CD14-positive monocyte (primary cell): Measurements from ENCODE around the gene GAPDHS. TPM values are rescaled to one million over a fixed set of nuclear protein-coding genes. Genes with fewer than 3 reads are reported as not detected.
A peak's percentile ranks its signal among the peaks of the same experiment; 100 is the strongest.

Experiments
- DNase-seq, 3 donors: peaks; one replicate each; pipeline ENCODE4 v3.0.0-alpha.2; 2011 to 2022
- H2AFZ ChIP-seq: 2 replicates; pipeline ENCODE4 v1.6.0; 2012; ENCODE audit warnings: mild to moderate bottlenecking, low read depth, low read length, inconsistent platforms; ENCODE audit not compliant: insufficient read depth, poor library complexity, severe bottlenecking
- H3K27ac ChIP-seq, 2 donors: 1 replicate in 1 of 2; 2 replicates in 1 of 2; pipeline ENCODE4 v1.5.1; 2012 to 2013; ENCODE audit warnings: low read length in 2 of 2, control low read depth in 1 of 2, inconsistent platforms in 1 of 2, low read depth in 1 of 2, mild to moderate bottlenecking in 1 of 2
- H3K27me3 ChIP-seq, 2 donors: one replicate each; pipeline versions ENCODE4 v1.6.0 to v1.6.1; 2011 to 2013; ENCODE audit warnings: low read length in 2 of 2; ENCODE audit not compliant: control insufficient read depth in 2 of 2, insufficient read depth in 2 of 2
- H3K36me3 ChIP-seq, 2 donors: replicated peaks in 1 of 2; 1 replicate in 1 of 2; 2 replicates in 1 of 2; pipeline versions ENCODE4 v1.5.1 to v1.6.1; 2012 to 2013; ENCODE audit warnings: low read length in 2 of 2, control low read depth in 1 of 2, inconsistent platforms in 1 of 2, mild to moderate bottlenecking in 1 of 2; ENCODE audit not compliant: insufficient read depth in 2 of 2, control insufficient read depth in 1 of 2
- H3K4me1 ChIP-seq, 2 donors: 1 replicate in 1 of 2; 2 replicates in 1 of 2; pipeline versions ENCODE4 v1.5.1 to v1.6.1; 2012 to 2013; ENCODE audit warnings: low read length in 2 of 2, control low read depth in 1 of 2, inconsistent platforms in 1 of 2, mild to moderate bottlenecking in 1 of 2, moderate library complexity in 1 of 2; ENCODE audit not compliant: insufficient read depth in 2 of 2, control insufficient read depth in 1 of 2
- H3K4me2 ChIP-seq: replicated peaks from 2 replicates; pipeline ENCODE3; 2012; ENCODE audit warnings: low read length, moderate library complexity, mild to moderate bottlenecking; ENCODE audit not compliant: poor library complexity, severe bottlenecking; ENCODE audit errors: extremely low read depth
- H3K4me3 ChIP-seq, 3 experiments: fragments of 200-600 bp in 1 of 3; sonication (generic) in 1 of 3; replicated peaks in 1 of 3; 1 replicate in 2 of 3; 2 replicates in 1 of 3; pipeline ENCODE4 v1.5.1; 2011 to 2013; ENCODE audit warnings: low read length in 3 of 3, mild to moderate bottlenecking in 3 of 3, control low read depth in 2 of 3, low read depth in 2 of 3, inconsistent platforms in 1 of 3, moderate library complexity in 1 of 3
- H3K79me2 ChIP-seq: 2 replicates; pipeline ENCODE4 v1.6.0; 2012; ENCODE audit warnings: mild to moderate bottlenecking, control low read depth, inconsistent platforms, low read length, moderate library complexity; ENCODE audit not compliant: insufficient read depth
- H3K9ac ChIP-seq: 2 replicates; pipeline ENCODE4 v1.6.0; 2017; ENCODE audit warnings: low read length, mild to moderate bottlenecking; ENCODE audit not compliant: insufficient read depth, poor library complexity, severe bottlenecking
- H3K9me3 ChIP-seq, 2 donors: replicated peaks in 1 of 2; 1 replicate in 1 of 2; 2 replicates in 1 of 2; pipeline versions ENCODE4 v1.5.1 to v1.6.1; 2012 to 2013; ENCODE audit warnings: low read length in 2 of 2, control low read depth in 1 of 2; ENCODE audit not compliant: control insufficient read depth in 1 of 2, insufficient read depth in 1 of 2
- H4K20me1 ChIP-seq: 2 replicates; pipeline ENCODE4 v1.6.0; 2012; ENCODE audit warnings: mild to moderate bottlenecking, low read length, control low read depth, moderate library complexity; ENCODE audit not compliant: insufficient read depth
- H3K27ac Mint-ChIP-seq, 7 donors: one replicate each; pipeline ENCODE4 v1.8.0; 2020; ENCODE audit warnings: mild to moderate bottlenecking in 7 of 7, mixed read lengths in 7 of 7, moderate library complexity in 6 of 7, inconsistent platforms in 2 of 7
- H3K27me3 Mint-ChIP-seq, 3 donors: one replicate each; pipeline ENCODE4 v1.8.0; 2021 to 2022; ENCODE audit warnings: low read depth in 3 of 3, mild to moderate bottlenecking in 3 of 3, mixed read lengths in 3 of 3, moderate library complexity in 3 of 3, inconsistent platforms in 1 of 3
- H3K36me3 Mint-ChIP-seq, 2 donors: one replicate each; pipeline ENCODE4 v1.8.0; 2020; ENCODE audit warnings: mixed read lengths in 2 of 2, inconsistent platforms in 1 of 2, mild to moderate bottlenecking in 1 of 2
- H3K4me1 Mint-ChIP-seq: one replicate; pipeline ENCODE4 v1.8.0; 2020; ENCODE audit warnings: mild to moderate bottlenecking, mixed read lengths
- H3K4me3 Mint-ChIP-seq, 2 donors: one replicate each; pipeline ENCODE4 v1.8.0; 2020; ENCODE audit warnings: mild to moderate bottlenecking in 2 of 2, mixed read lengths in 2 of 2, moderate library complexity in 1 of 2
- H3K9me3 Mint-ChIP-seq, 7 donors: one replicate each; pipeline ENCODE4 v1.8.0; 2020 to 2022; ENCODE audit warnings: mixed read lengths in 7 of 7, mild to moderate bottlenecking in 6 of 7, moderate library complexity in 6 of 7, inconsistent platforms in 2 of 7
- CTCF ChIP-seq: fragments of 200-600 bp; IDR thresholded peaks from one replicate; pipeline ENCODE4 v1.8.0; 2022; ENCODE audit warnings: antibody characterized with exemption, mild to moderate bottlenecking
- WGBS: methylation state at CpG from one replicate; pipeline ENCODE4 v1.1.5; 2013; ENCODE audit warnings: missing lambda C conversion rate; ENCODE audit not compliant: insufficient coverage; 5-methylcytosine and 5-hydroxymethylcytosine counted together
- intact Hi-C, 2 donors: fragments of 100-400 bp; cut with micrococcal nuclease; formaldehyde crosslinking; loops; one replicate each; pipeline versions ENCODE4 v1.15.0 to v1.15.1; 2023
- polyA plus RNA-seq, 3 donors: library from polyadenylated mRNA; depleted of rRNA in 1 of 3; unstranded in 2 of 3; stranded (reverse) in 1 of 3; fragments of 300-500 nt in 2 of 3; fragments of >200 nt in 1 of 3; fragmentation: Illumina TruSeq in 2 of 3; gene quantifications; 1 replicate in 2 of 3; 2 replicates in 1 of 3; pipeline ENCODE4 v1.2.3, GENCODE V29; 2012 to 2021

Gene GAPDHS
- polyA plus RNA-seq, 3 donors, result not detected

- Histone ChIP-seq H3K4me2 (no peak overlapping the region), H3K4me3 (no peak overlapping the region), H3K27me3 (no peaks in the 10 kb centered on the region), H3K4me1 (peaks cover 11 to 18% of the 10 kb centered on the region in 2 donors), H3K9me3 (no peaks in the 10 kb centered on the region), H3K27ac (no peak overlapping the region), H3K9ac (no peak overlapping the region), H2AFZ (no peak overlapping the region), H4K20me1 (peaks cover 4% of the 10 kb centered on the region), H3K79me2 (peaks cover 8% of the 10 kb centered on the region), H3K36me3 (peaks cover 4 to 9% of the 10 kb centered on the region in 2 donors)
- Mint-ChIP-seq H3K9me3 (no peaks in the 10 kb centered on the region), H3K4me1 (peaks cover 16% of the 10 kb centered on the region), H3K36me3 (peaks cover 18 to 23% of the 10 kb centered on the region in 2 donors), H3K27me3 (peaks cover 0 to 4% (median 3%) of the 10 kb centered on the region in 3 donors), H3K27ac (peak overlapping the region in 1 of 7 donors; percentile 50), H3K4me3 (no peak overlapping the region)
- no peak for DNase-seq
- no peak for TF ChIP-seq CTCF
- WGBS, result 97% methylated on average over 15 of the region's 15 CpGs
- intact Hi-C loops, result loop anchor here (1.0 to 5.0 kb wide), 2 partner anchors 166 to 167 kb away; partner anchors contain the start of gene KMT2B (in 1 of the 2)
Observed at GRCh38 chr19:35549879-35550523, 16.7 kb downstream of the GAPDHS start.

- Histone ChIP-seq H3K4me1 (peaks cover 4 to 7% of the 10 kb centered on the region in 2 donors), H3K36me3 (peaks cover 4 to 9% of the 10 kb centered on the region in 2 donors), H3K79me2 (peaks cover 2% of the 10 kb centered on the region), H3K4me2 (no peak overlapping the region), H3K27ac (no peak overlapping the region), H3K4me3 (no peak overlapping the region), H2AFZ (no peak overlapping the region), H4K20me1 (peaks cover 4% of the 10 kb centered on the region), H3K9me3 (no peaks in the 10 kb centered on the region), H3K27me3 (no peaks in the 10 kb centered on the region), H3K9ac (no peak overlapping the region)
- intact Hi-C loops, result no loop called here
- Mint-ChIP-seq H3K27me3 (peaks cover 2 to 7% (median 4%) of the 10 kb centered on the region in 3 donors), H3K4me1 (peaks cover 14% of the 10 kb centered on the region), H3K27ac (peak overlapping the region in 2 of 7 donors; percentile 17 to 69), H3K4me3 (no peak overlapping the region), H3K9me3 (no peaks in the 10 kb centered on the region), H3K36me3 (peaks cover 18 to 23% of the 10 kb centered on the region in 2 donors)
- WGBS, result 98% methylated on average over 19 of the region's 21 CpGs
- DNase-seq, result no peak
- no peak for TF ChIP-seq CTCF
Observed at GRCh38 chr19:35551091-35551810, 18.0 kb downstream of the GAPDHS start.
